Measurements from ENCODE around the gene RFT1. TPM values are rescaled to one million over a fixed set of nuclear protein-coding genes. Genes with fewer than 3 reads are reported as not detected.

Gene RFT1
- total and polyA plus RNA-seq, 9 donors, result 8.2 to 15.4 (median 11.6) TPM

DNA sequence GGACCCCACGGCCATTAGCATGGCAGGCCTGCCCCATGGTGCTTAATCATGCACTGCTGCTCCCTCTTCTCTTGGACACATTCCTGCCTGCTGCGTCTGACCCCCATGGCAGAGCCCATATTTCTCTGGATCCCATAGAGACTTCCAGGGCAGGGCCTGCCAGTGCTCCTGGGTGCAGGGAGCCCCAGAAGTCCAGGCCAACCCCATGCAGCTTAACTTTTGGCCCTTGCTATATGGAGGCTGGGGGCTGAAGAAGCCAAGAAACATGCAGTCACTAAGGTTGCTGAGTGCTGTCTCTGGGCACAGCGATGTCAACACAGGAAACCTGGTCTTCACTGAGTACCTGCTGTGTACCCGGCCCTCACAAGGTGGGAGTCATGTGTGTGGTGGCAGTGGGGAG lies 19.5 kb upstream of the RFT1 start:
- Histone ChIP-seq H3K36me3 (ENCODE audit: control insufficient read depth, insufficient read depth, low read length) (no peaks in the 10 kb centered on the region), H3K9me3 (replicated peaks; ENCODE audit: control insufficient read depth, low read depth, low read length) (no peaks in the 10 kb centered on the region), H3K4me1 (ENCODE audit: control insufficient read depth, insufficient read depth, low read length) (no peaks in the 10 kb centered on the region), H3K27me3 (ENCODE audit: control insufficient read depth, insufficient read depth, low read length) (peaks cover 5% of the 10 kb centered on the region), H3K27ac (ENCODE audit: low read length) (no peak overlapping the region), H3K4me3 (ENCODE audit: low read length) (no peak overlapping the region)
- DNase-seq, result no peak
- 62% methylated on average over 4 of the region's 4 CpGs for WGBS (ENCODE audit: insufficient coverage)

GRCh38 chr3:53149006-53149690 lies 18.9 kb upstream of the RFT1 start:
- H3K4me3 ChIP-seq (ENCODE audit: low read length), result no peak overlapping the region
- H3K27me3 ChIP-seq (ENCODE audit: control insufficient read depth, insufficient read depth, low read length), result peaks cover 5% of the 10 kb centered on the region
- no peak for DNase-seq
- H3K4me1 ChIP-seq (ENCODE audit: control insufficient read depth, insufficient read depth, low read length), result no peaks in the 10 kb centered on the region
- H3K36me3 ChIP-seq (ENCODE audit: control insufficient read depth, insufficient read depth, low read length), result no peaks in the 10 kb centered on the region
- 87% methylated on average over 3 of the region's 13 CpGs for WGBS (ENCODE audit: insufficient coverage)
- H3K27ac ChIP-seq (ENCODE audit: low read length), result no peak overlapping the region
- no peaks in the 10 kb centered on the region for H3K9me3 ChIP-seq (replicated peaks; ENCODE audit: control insufficient read depth, low read depth, low read length)

DNA sequence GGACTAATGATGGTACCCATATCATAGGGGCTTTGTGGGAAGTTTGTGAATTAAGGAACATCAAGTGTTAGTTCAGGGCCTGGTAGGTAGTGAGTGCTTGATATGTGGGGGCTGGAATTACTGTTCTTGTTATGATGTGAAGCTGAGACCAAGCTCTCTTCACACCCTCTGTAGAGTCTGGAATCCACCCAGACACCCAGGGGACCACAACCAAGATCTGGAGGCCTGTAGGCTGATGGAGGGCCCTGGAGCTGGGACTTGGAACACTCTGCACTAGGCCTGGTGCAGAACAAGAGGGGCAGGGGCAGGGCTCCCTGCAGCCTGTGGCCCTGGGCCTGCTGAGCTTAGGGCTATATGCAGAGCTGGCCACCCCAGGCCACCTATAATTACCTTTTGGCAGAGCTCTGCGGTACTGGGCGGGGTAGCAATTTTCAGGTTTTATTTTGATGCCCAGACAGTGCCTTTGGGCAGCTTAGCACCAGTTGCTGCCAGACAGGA lies 17.7 kb upstream of the RFT1 start:
- no peaks in the 10 kb centered on the region for H3K36me3 ChIP-seq (ENCODE audit: control insufficient read depth, insufficient read depth, low read length)
- H3K27me3 ChIP-seq (ENCODE audit: control insufficient read depth, insufficient read depth, low read length), result peaks cover 4% of the 10 kb centered on the region
- no peak overlapping the region for H3K27ac ChIP-seq (ENCODE audit: low read length)
- H3K4me3 ChIP-seq (ENCODE audit: low read length), result no peak overlapping the region
- H3K9me3 ChIP-seq (replicated peaks; ENCODE audit: control insufficient read depth, low read depth, low read length), result no peaks in the 10 kb centered on the region
- WGBS (ENCODE audit: insufficient coverage), result 100% methylated on average over 1 of the region's 2 CpGs
- no peaks in the 10 kb centered on the region for H3K4me1 ChIP-seq (ENCODE audit: control insufficient read depth, insufficient read depth, low read length)
- no peak for DNase-seq

- Histone ChIP-seq H3K27ac (ENCODE audit: low read length) (no peak overlapping the region), H3K4me1 (ENCODE audit: control insufficient read depth, insufficient read depth, low read length) (no peaks in the 10 kb centered on the region), H3K36me3 (ENCODE audit: control insufficient read depth, insufficient read depth, low read length) (no peaks in the 10 kb centered on the region), H3K27me3 (ENCODE audit: control insufficient read depth, insufficient read depth, low read length) (peaks cover 4% of the 10 kb centered on the region), H3K9me3 (replicated peaks; ENCODE audit: control insufficient read depth, low read depth, low read length) (no peaks in the 10 kb centered on the region), H3K4me3 (ENCODE audit: low read length) (no peak overlapping the region)
- no peak for DNase-seq
- WGBS (ENCODE audit: insufficient coverage), result 82% methylated on average over 6 of the region's 11 CpGs
Observed at GRCh38 chr3:53147151-53147902, 17.1 kb upstream of the RFT1 start.

DNA sequence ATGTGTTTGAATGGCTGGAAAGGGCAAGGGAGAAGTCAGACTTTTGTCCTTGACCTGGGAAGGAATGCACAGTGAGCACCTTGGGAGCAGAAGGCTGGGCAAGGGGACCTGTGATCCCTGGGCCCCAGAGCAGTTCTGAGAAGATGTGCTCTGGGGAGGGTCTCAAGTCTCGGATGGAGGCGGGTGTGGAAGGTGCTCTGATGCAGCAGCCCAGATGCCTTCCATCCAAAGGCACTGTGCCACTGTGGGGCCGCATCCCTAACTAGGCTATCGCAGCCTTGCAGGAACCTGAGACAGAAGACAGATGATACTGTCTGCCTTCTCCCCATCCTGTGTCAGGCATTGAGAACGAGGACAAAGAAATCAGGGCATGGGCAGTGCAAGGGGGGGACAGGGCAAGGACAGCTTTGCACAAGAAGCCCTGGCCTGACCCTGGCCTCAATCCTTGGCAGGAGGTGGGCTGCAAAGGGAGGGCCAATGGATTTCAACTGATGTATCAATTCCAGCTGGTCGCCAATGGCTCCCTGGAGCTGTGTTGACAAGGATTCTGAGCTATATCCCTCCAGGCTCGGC lies 16.2 kb upstream of the RFT1 start:
- Histone ChIP-seq H3K27me3 (ENCODE audit: control insufficient read depth, insufficient read depth, low read length) (peaks cover 4% of the 10 kb centered on the region), H3K36me3 (ENCODE audit: control insufficient read depth, insufficient read depth, low read length) (no peaks in the 10 kb centered on the region), H3K4me3 (ENCODE audit: low read length) (no peak overlapping the region), H3K9me3 (replicated peaks; ENCODE audit: control insufficient read depth, low read depth, low read length) (no peaks in the 10 kb centered on the region), H3K4me1 (ENCODE audit: control insufficient read depth, insufficient read depth, low read length) (no peaks in the 10 kb centered on the region), H3K27ac (ENCODE audit: low read length) (no peak overlapping the region)
- WGBS (ENCODE audit: insufficient coverage), result 63% methylated on average over 7 of the region's 7 CpGs
- no peak for DNase-seq

DNA sequence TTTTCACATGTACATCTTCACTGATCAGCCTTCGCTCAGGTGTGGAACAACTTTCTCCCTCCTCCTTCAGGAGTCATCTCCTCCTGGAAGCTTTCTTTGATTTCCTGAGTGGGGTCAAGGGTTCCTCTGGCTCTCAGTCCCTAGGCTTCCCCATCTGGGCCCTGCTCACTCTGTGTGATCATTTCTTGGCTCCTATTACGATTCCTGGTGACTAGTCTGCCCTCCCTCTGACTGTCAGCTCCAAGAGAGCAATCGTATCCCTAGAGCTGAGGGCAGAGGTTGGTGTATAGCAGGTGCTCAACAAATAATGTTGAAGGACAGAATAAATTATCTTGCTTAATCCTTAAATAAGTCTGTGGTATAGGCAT lies 15.5 kb upstream of the RFT1 start:
- no peak for DNase-seq
- no CpG with 5 or more reads among the region's 3 CpGs for WGBS (ENCODE audit: insufficient coverage)
- Histone ChIP-seq H3K27me3 (ENCODE audit: control insufficient read depth, insufficient read depth, low read length) (peaks cover 4% of the 10 kb centered on the region), H3K4me1 (ENCODE audit: control insufficient read depth, insufficient read depth, low read length) (no peaks in the 10 kb centered on the region), H3K9me3 (replicated peaks; ENCODE audit: control insufficient read depth, low read depth, low read length) (no peaks in the 10 kb centered on the region), H3K27ac (ENCODE audit: low read length) (no peak overlapping the region), H3K4me3 (ENCODE audit: low read length) (no peak overlapping the region), H3K36me3 (ENCODE audit: control insufficient read depth, insufficient read depth, low read length) (no peaks in the 10 kb centered on the region)

DNA sequence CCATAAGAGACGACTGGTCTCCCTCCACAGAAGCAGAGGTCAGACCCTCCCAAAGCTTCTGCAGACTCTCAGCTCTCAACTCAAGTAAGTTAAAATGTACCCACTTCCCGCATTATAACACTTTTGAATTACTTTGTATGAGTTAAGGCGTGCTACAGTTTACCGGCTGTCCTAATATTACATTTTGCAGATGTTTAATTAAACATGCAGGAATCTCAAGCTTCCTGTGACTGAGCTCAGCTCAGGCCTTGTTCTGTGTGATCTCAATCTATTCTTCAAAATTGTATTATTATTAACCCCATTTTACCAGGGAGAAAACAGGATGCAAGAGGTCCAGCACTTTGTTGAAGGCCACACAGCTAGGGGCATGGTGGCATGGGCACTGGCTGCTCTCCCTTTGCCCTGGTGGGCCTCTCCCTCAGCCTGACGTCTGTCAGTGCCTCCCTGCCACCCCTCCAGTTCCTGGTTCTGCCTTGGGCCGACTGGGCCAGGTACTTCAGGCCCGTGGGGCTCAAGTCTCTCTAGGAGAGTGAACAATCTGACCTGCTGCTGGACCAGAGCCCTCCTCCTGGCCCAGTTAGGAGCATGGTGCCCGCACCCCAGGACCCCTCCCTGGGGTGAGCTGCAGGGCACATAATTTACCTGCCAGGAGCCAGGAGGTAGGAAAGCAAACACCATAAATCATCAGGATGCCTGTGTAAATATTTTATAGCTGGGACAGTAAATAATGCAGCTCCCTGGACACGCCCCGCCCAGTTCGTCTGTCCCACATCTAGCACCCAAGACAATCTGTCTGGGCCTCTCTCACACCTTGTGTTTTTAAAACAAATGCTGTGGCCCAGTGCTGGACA lies 14.9 kb upstream of the RFT1 start:
- 76% methylated on average over 6 of the region's 11 CpGs for WGBS (ENCODE audit: insufficient coverage)
- Histone ChIP-seq H3K27ac (ENCODE audit: low read length) (no peak overlapping the region), H3K27me3 (ENCODE audit: control insufficient read depth, insufficient read depth, low read length) (peaks cover 4% of the 10 kb centered on the region), H3K9me3 (replicated peaks; ENCODE audit: control insufficient read depth, low read depth, low read length) (no peaks in the 10 kb centered on the region), H3K4me1 (ENCODE audit: control insufficient read depth, insufficient read depth, low read length) (no peaks in the 10 kb centered on the region), H3K36me3 (ENCODE audit: control insufficient read depth, insufficient read depth, low read length) (no peaks in the 10 kb centered on the region), H3K4me3 (ENCODE audit: low read length) (no peak overlapping the region)
- DNase-seq, result no peak

DNA sequence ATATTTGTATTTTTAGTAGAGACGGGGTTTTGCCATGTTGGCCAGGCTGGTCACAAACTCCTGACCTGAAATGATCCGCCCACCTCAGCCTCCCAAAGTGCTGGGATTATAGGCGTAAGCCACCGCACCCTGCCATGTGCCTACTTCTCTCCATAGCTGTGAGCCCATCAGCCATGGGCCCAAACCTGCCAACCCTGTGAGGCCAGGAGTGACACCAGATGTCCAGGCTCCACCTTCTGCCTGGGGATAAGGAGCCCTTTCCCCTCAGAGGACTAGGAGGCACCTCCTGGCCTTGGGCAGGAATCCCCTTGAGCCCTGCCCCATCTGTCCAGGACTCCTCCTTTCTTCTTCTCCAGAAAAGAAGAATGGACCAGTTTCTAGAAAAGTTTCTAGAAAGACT lies 14.2 kb upstream of the RFT1 start:
- Histone ChIP-seq H3K4me1 (ENCODE audit: control insufficient read depth, insufficient read depth, low read length) (no peaks in the 10 kb centered on the region), H3K36me3 (ENCODE audit: control insufficient read depth, insufficient read depth, low read length) (no peaks in the 10 kb centered on the region), H3K27ac (ENCODE audit: low read length) (no peak overlapping the region), H3K27me3 (ENCODE audit: control insufficient read depth, insufficient read depth, low read length) (peaks cover 4% of the 10 kb centered on the region), H3K4me3 (ENCODE audit: low read length) (no peak overlapping the region), H3K9me3 (replicated peaks; ENCODE audit: control insufficient read depth, low read depth, low read length) (no peaks in the 10 kb centered on the region)
- DNase-seq, result no peak
- WGBS (ENCODE audit: insufficient coverage), result 94% methylated on average over 4 of the region's 4 CpGs

GRCh38 chr3:53142986-53143385 lies 12.8 kb upstream of the RFT1 start:
- peak; percentile 46 for DNase-seq
- H3K4me3 ChIP-seq (ENCODE audit: low read length), result no peak overlapping the region
- no peaks in the 10 kb centered on the region for H3K9me3 ChIP-seq (replicated peaks; ENCODE audit: control insufficient read depth, low read depth, low read length)

More at GRCh38 chr3:53142986-53143385, 12.8 kb upstream of the RFT1 start:
- Histone ChIP-seq H3K4me1 (ENCODE audit: control insufficient read depth, insufficient read depth, low read length) (no peaks in the 10 kb centered on the region), H3K27me3 (ENCODE audit: control insufficient read depth, insufficient read depth, low read length) (peaks cover 4% of the 10 kb centered on the region), H3K27ac (ENCODE audit: low read length) (no peak overlapping the region), H3K36me3 (ENCODE audit: control insufficient read depth, insufficient read depth, low read length) (no peaks in the 10 kb centered on the region)
- WGBS (ENCODE audit: insufficient coverage), result 88% methylated on average over 3 of the region's 3 CpGs
